ENCODE data around the gene SPIB.

The SPIB gene

GRCh38 chr19:50434525-50434924 is 15.8 kb downstream of the SPIB start:
- TF ChIP-seq ZNF8 (CRISPR knock-in tag; IDR thresholded peaks at IDR 0.05) (no peak), RARB (CRISPR knock-in tag; IDR thresholded peaks at IDR 0.05) (no peak), PATZ1 (CRISPR knock-in tag; IDR thresholded peaks at IDR 0.05; ENCODE audit: borderline replicate concordance) (no peak), ISL1 (CRISPR knock-in tag; IDR thresholded peaks at IDR 0.05) (no peak), ZNF70 (CRISPR knock-in tag; IDR thresholded peaks at IDR 0.05) (no peak), CREB5 (CRISPR knock-in tag; IDR thresholded peaks at IDR 0.05; ENCODE audit: low read depth) (no peak), PPARA (CRISPR knock-in tag; IDR thresholded peaks at IDR 0.05; ENCODE audit: borderline replicate concordance) (no peak), BACH2 (CRISPR knock-in tag; IDR thresholded peaks at IDR 0.05; ENCODE audit: borderline replicate concordance) (no peak), TSHZ2 (CRISPR knock-in tag; IDR thresholded peaks at IDR 0.05) (no peak), ARNTL (CRISPR knock-in tag; IDR thresholded peaks at IDR 0.05; ENCODE audit: borderline replicate concordance, low read depth) (no peak), ZC3H10 (CRISPR knock-in tag; IDR thresholded peaks at IDR 0.05) (no peak)
- TF ChIP-seq, protein P1, sequence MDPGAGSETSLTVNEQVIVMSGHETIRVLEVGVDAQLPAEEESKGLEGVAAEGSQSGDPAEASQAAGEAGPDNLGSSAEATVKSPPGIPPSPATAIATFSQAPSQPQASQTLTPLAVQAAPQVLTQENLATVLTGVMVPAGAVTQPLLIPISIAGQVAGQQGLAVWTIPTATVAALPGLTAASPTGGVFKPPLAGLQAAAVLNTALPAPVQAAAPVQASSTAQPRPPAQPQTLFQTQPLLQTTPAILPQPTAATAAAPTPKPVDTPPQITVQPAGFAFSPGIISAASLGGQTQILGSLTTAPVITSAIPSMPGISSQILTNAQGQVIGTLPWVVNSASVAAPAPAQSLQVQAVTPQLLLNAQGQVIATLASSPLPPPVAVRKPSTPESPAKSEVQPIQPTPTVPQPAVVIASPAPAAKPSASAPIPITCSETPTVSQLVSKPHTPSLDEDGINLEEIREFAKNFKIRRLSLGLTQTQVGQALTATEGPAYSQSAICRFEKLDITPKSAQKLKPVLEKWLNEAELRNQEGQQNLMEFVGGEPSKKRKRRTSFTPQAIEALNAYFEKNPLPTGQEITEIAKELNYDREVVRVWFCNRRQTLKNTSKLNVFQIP (CRISPR knock-in tag; IDR thresholded peaks at IDR 0.05; ENCODE audit: borderline replicate concordance, low read depth): no peak
- no peak for ATAC-seq

DNA sequence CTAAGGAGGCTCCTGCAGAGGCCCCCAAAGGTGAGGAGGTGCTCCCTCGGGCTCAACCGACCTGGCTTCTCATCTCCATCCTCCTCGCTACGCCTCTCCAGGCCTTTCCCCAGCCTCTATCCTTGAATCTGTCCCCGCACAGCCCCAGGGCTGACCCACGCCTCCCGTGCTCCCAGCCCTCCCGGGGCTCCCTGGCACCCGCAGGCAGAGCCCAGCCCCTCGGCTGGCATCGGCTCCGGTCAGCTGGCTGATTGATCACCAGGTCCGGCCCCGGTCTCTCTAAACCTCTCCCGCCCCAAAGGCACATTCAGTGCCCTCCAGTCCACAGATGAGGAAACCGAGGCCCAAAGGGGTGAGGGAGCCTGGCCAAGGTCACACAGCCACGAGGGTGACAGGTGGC is 16.5 kb downstream of the SPIB start:
- no peak for TF ChIP-seq ESRRG (CRISPR knock-in tag; IDR thresholded peaks at IDR 0.05)
- no peak for TF ChIP-seq TOX (CRISPR knock-in tag; IDR thresholded peaks at IDR 0.05; ENCODE audit: borderline replicate concordance)
- no peak for TF ChIP-seq OSR1 (CRISPR knock-in tag; IDR thresholded peaks at IDR 0.05)
- TF ChIP-seq CSDC2 (CRISPR knock-in tag; IDR thresholded peaks at IDR 0.05): no peak
- no peak for TF ChIP-seq SNAI2 (CRISPR knock-in tag; IDR thresholded peaks at IDR 0.05)
- no peak for TF ChIP-seq PPARA (CRISPR knock-in tag; IDR thresholded peaks at IDR 0.05; ENCODE audit: borderline replicate concordance)
- TF ChIP-seq ZFP3 (CRISPR knock-in tag; IDR thresholded peaks at IDR 0.05): no peak
- no peak for TF ChIP-seq CREB5 (CRISPR knock-in tag; IDR thresholded peaks at IDR 0.05; ENCODE audit: low read depth)
- no peak for TF ChIP-seq RARB (CRISPR knock-in tag; IDR thresholded peaks at IDR 0.05)
- no peak for TF ChIP-seq ZNF8 (CRISPR knock-in tag; IDR thresholded peaks at IDR 0.05)
- TF ChIP-seq ZNF565 (CRISPR knock-in tag; conservative IDR thresholded peaks at IDR 0.05; ENCODE audit: low read depth): no peak
- no peak for ATAC-seq

DNA sequence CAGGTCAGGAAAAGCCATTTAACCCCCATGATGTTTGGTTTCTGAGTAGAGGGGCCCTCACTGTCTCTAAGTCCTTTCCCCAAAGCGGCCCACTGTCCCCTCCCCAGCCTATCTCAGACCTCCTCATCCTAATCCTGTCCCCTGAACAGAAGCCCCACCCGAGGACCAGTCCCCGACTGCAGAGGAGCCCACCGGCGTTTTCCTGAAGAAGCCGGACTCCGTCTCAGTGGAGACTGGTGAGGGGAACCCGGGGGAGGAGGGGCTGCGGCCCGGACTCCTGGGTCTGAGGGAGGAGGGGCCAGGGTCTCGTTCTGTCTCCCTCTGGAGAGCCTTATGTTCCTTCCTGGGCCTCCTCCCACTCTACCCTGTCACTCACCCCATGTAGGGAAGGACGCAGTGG is 16.9 kb downstream of the SPIB start:
- ATAC-seq: no peak
- TF ChIP-seq SNAI2 (CRISPR knock-in tag; IDR thresholded peaks at IDR 0.05): no peak
- TF ChIP-seq CREB5 (CRISPR knock-in tag; IDR thresholded peaks at IDR 0.05; ENCODE audit: low read depth): no peak
- TF ChIP-seq RARB (CRISPR knock-in tag; IDR thresholded peaks at IDR 0.05): no peak
- no peak for TF ChIP-seq GLIS3 (CRISPR knock-in tag; IDR thresholded peaks at IDR 0.05)
- no peak for TF ChIP-seq OSR1 (CRISPR knock-in tag; IDR thresholded peaks at IDR 0.05)
- TF ChIP-seq PPARA (CRISPR knock-in tag; IDR thresholded peaks at IDR 0.05; ENCODE audit: borderline replicate concordance): no peak
- no peak for TF ChIP-seq ZNF70 (CRISPR knock-in tag; IDR thresholded peaks at IDR 0.05)
- TF ChIP-seq ZC3H10 (CRISPR knock-in tag; IDR thresholded peaks at IDR 0.05): no peak
- TF ChIP-seq BACH2 (CRISPR knock-in tag; IDR thresholded peaks at IDR 0.05; ENCODE audit: borderline replicate concordance): no peak
- no peak for TF ChIP-seq ZFP3 (CRISPR knock-in tag; IDR thresholded peaks at IDR 0.05)
- TF ChIP-seq, protein P1 (CRISPR knock-in tag; IDR thresholded peaks at IDR 0.05; ENCODE audit: borderline replicate concordance, low read depth): no peak
- no peak for TF ChIP-seq ZNF565 (CRISPR knock-in tag; conservative IDR thresholded peaks at IDR 0.05; ENCODE audit: low read depth)
- TF ChIP-seq CSDC2 (CRISPR knock-in tag; IDR thresholded peaks at IDR 0.05): no peak
